Activated naive CD8-positive, alpha-beta T cell treated with anti-CD3 and anti-CD28 coated beads, Interleukin-2, amount 50 U/mL, for 16 hours (primary cell): ENCODE measurements around the gene AOC3.

ENCODE experiments used
- DNase-seq: peaks from one replicate; pipeline ENCODE4 v3.0.0-alpha.2; 2020; ENCODE audit warnings: low read depth, low spot score

Gene AOC3

GRCh38 chr17:42850954-42851353 lies at the start of gene AOC3:
TSS of gene AOC3 (plus strand) at chr17:42851199. CDS start at chr17:42851344, 145 bp downstream.
- no peak for DNase-seq

GRCh38 chr17:42803074-42803883 lies 47.7 kb upstream of the AOC3 start:
- DNase-seq, result no peak

GRCh38 chr17:42804918-42805367 lies 46.1 kb upstream of the AOC3 start:
- DNase-seq, result no peak

GRCh38 chr17:42806249-42806648 lies 44.8 kb upstream of the AOC3 start:
- no peak for DNase-seq

- DNase-seq, result no peak
These were observed 41.7 kb upstream of the AOC3 start for GRCh38 chr17:42809250-42809649.

GRCh38 chr17:42814633-42815399 lies 36.2 kb upstream of the AOC3 start:
- no peak for DNase-seq

- DNase-seq, result no peak
These were observed 33.1 kb upstream of the AOC3 start for GRCh38 chr17:42817866-42818265.

- DNase-seq, result no peak
These were observed 32.6 kb upstream of the AOC3 start for GRCh38 chr17:42818379-42818778.

GRCh38 chr17:42819939-42820535 lies 31.0 kb upstream of the AOC3 start:
- peak; percentile 45 for DNase-seq

GRCh38 chr17:42821176-42821575 lies 29.8 kb upstream of the AOC3 start:
- DNase-seq, result no peak

- no peak for DNase-seq
These were observed 23.5 kb upstream of the AOC3 start for GRCh38 chr17:42827472-42827871.

- DNase-seq, result no peak
These were observed 20.0 kb upstream of the AOC3 start for GRCh38 chr17:42830971-42831370.

- DNase-seq, result no peak
These were observed 18.6 kb upstream of the AOC3 start for GRCh38 chr17:42832213-42832933.

GRCh38 chr17:42832934-42833766 lies 17.8 kb upstream of the AOC3 start, which contains the start of gene PSME3:
TSS of gene PSME3 (plus strand) at chr17:42833397. CDS start at chr17:42833632, 235 bp downstream.
- peak; percentile 78 for DNase-seq

GRCh38 chr17:42833767-42834422 lies 17.1 kb upstream of the AOC3 start:
- DNase-seq, result no peak

GRCh38 chr17:42835732-42836131 lies 15.3 kb upstream of the AOC3 start:
- no peak for DNase-seq

- no peak for DNase-seq
These were observed 8.9 kb upstream of the AOC3 start for GRCh38 chr17:42841975-42842685.

GRCh38 chr17:42843358-42843934 lies 7.6 kb upstream of the AOC3 start:
- DNase-seq, result no peak

GRCh38 chr17:42844271-42844670 lies 6.7 kb upstream of the AOC3 start, which contains the start of gene AOC2:
TSS of gene AOC2 (plus strand) at chr17:42844580. CDS start at chr17:42844627, 47 bp downstream.
- no peak for DNase-seq
